GM23248 (cell line): ENCODE data around the gene HECTD4. TPM values are rescaled to one million over a fixed set of nuclear protein-coding genes. Genes with fewer than 3 reads are reported as not detected.
"Not testable (repeated sequence)": the region's sequence is repeated elsewhere in the genome, so short reads cannot be mapped to it uniquely, and the experiment has no call there.

Experiments
- DNase-seq: peaks from one replicate; pipeline ENCODE4 v3.0.0-alpha.2; 2015
- H2AFZ ChIP-seq: fragments of 200-600 bp; sonication (generic); 2 replicates; pipeline ENCODE4 v1.6.1; 2016; ENCODE audit warnings: antibody characterized with exemption
- H3F3A ChIP-seq: fragments of 200-600 bp; sonication (generic); 2 replicates; pipeline ENCODE4 v1.6.1; 2016; ENCODE audit warnings: mild to moderate bottlenecking, antibody characterized with exemption, mixed run types; ENCODE audit not compliant: insufficient read depth
- H3K27ac ChIP-seq: fragments of 200-600 bp; sonication (generic); 2 replicates; pipeline ENCODE4 v1.5.1; 2016; ENCODE audit warnings: mild to moderate bottlenecking
- H3K27me3 ChIP-seq: fragments of 200-600 bp; sonication (generic); replicated peaks from 2 replicates; pipeline ENCODE4 v1.6.1; 2016; ENCODE audit warnings: mild to moderate bottlenecking; ENCODE audit not compliant: insufficient read depth
- H3K36me3 ChIP-seq: fragments of 200-600 bp; sonication (generic); 2 replicates; pipeline ENCODE4 v1.6.1; 2016; ENCODE audit warnings: low read depth, mild to moderate bottlenecking
- H3K4me1 ChIP-seq: fragments of 200-600 bp; sonication (generic); 2 replicates; pipeline ENCODE4 v1.6.1; 2016; ENCODE audit warnings: mild to moderate bottlenecking; ENCODE audit not compliant: insufficient read depth
- H3K4me2 ChIP-seq: fragments of 200-600 bp; sonication (generic); one replicate; pipeline ENCODE4 v1.6.1; 2016; ENCODE audit warnings: mild to moderate bottlenecking; ENCODE audit not compliant: unreplicated experiment
- H3K4me3 ChIP-seq: fragments of 200-600 bp; sonication (generic); 2 replicates; pipeline ENCODE4 v1.5.1; 2016; ENCODE audit warnings: mild to moderate bottlenecking
- H3K79me2 ChIP-seq: fragments of 200-600 bp; sonication (generic); 2 replicates; pipeline ENCODE4 v1.6.1; 2016; ENCODE audit warnings: mild to moderate bottlenecking; ENCODE audit not compliant: insufficient read depth
- H3K9ac ChIP-seq: fragments of 200-600 bp; sonication (generic); 2 replicates; pipeline ENCODE4 v1.6.1; 2016; ENCODE audit warnings: mild to moderate bottlenecking
- H3K9me2 ChIP-seq: fragments of 200-600 bp; sonication (generic); 2 replicates; pipeline ENCODE4 v1.6.1; 2016; ENCODE audit warnings: mixed run types, mild to moderate bottlenecking, moderate library complexity; ENCODE audit not compliant: insufficient read depth
- H3K9me3 ChIP-seq: fragments of 200-600 bp; sonication (generic); one replicate; pipeline ENCODE4 v1.6.1; 2017; ENCODE audit warnings: low read depth
- H4K20me1 ChIP-seq: fragments of 200-600 bp; sonication (generic); 2 replicates; pipeline ENCODE4 v1.6.0; 2016; ENCODE audit not compliant: insufficient read depth
- EZH2 ChIP-seq: fragments of 200-600 bp; sonication (generic); IDR thresholded peaks from 2 replicates; pipeline ENCODE4 v1.6.1; 2018; ENCODE audit warnings: antibody characterized with exemption, mild to moderate bottlenecking; ENCODE audit not compliant: insufficient read depth, poor library complexity, severe bottlenecking
- EZH2phosphoT487 ChIP-seq: fragments of 200-600 bp; sonication (generic); IDR thresholded peaks from 2 replicates; pipeline ENCODE4 v1.6.1; 2018; ENCODE audit warnings: antibody characterized with exemption, moderate library complexity, mild to moderate bottlenecking, low read depth; ENCODE audit not compliant: insufficient read depth
- WGBS, 2 experiments: methylation state at CpG; one replicate each; pipeline ENCODE4 v1.1.6; 2015 to 2017; ENCODE audit warnings: low lambda C conversion rate in 2 of 2, low coverage in 1 of 2; ENCODE audit errors: missing lambda C conversion rate in 2 of 2; 5-methylcytosine and 5-hydroxymethylcytosine counted together
- in situ Hi-C: fragments of 300-500 bp; cut with MboI; formaldehyde crosslinking; loops from 2 replicates; pipeline ENCODE4 v1.15.0; 2020
- polyA plus RNA-seq: library from polyadenylated mRNA; unstranded; fragments of >200 nt; fragmentation: Nextera tagmentation; extraction: Ambion mirVana; gene quantifications from 2 replicates; pipeline ENCODE4 v1.2.1, GENCODE V29; 2016
- total RNA-seq: library from RNA; depleted of rRNA; stranded (reverse); fragments of >200 nt; shearing (Covaris generic); gene quantifications from 2 replicates; pipeline ENCODE4 v1.2.3, GENCODE V29; 2014

The HECTD4 gene
- total and polyA plus RNA-seq, 2 experiments from 2014 or later: 7.5 to 8.9 TPM

- no peak overlapping the region for H2AFZ ChIP-seq
These were observed 31.8 kb upstream of the HECTD4 start for GRCh38 chr12:112413855-112414625.

GRCh38 chr12:112409906-112410244 lies 27.6 kb upstream of the HECTD4 start:
- Histone ChIP-seq H3K9ac (no peak overlapping the region), H3K4me1 (peaks cover 15% of the 10 kb centered on the region), H3K27me3 (no peaks in the 10 kb centered on the region), H3K4me2 (no peak overlapping the region), H3K79me2 (peaks cover 26% of the 10 kb centered on the region), H3K9me3 (no peaks in the 10 kb centered on the region), H3K27ac (no peak overlapping the region), H3K4me3 (peak overlapping the region; percentile 100; the same call in 1 of the 2 replicates), H3F3A (peaks cover 43% of the 10 kb centered on the region), H4K20me1 (no peaks in the 10 kb centered on the region; the same call in 1 of the 2 replicates), H3K36me3 (peaks cover 34% of the 10 kb centered on the region), H3K9me2 (no peaks in the 10 kb centered on the region), H2AFZ (peak overlapping the region; percentile 85)
- 87 to 97% methylated on average over 12 to 14 of the region's 14 CpGs for WGBS, 2 experiments
- TF ChIP-seq EZH2: no peak
- no peak for TF ChIP-seq EZH2phosphoT487
- in situ Hi-C loops: no loop called here
- DNase-seq: no peak

More at GRCh38 chr12:112413855-112414625, 31.8 kb upstream of the HECTD4 start:
- H3K4me3 ChIP-seq: no peak overlapping the region
- H3K4me2 ChIP-seq: no peak overlapping the region
- no peak overlapping the region for H3K27ac ChIP-seq
- no peaks in the 10 kb centered on the region for H3K36me3 ChIP-seq
- H3F3A ChIP-seq: peaks cover 4% of the 10 kb centered on the region
- no peaks in the 10 kb centered on the region for H4K20me1 ChIP-seq
- H3K27me3 ChIP-seq: no peaks in the 10 kb centered on the region
- H3K4me1 ChIP-seq: no peaks in the 10 kb centered on the region
- H3K9ac ChIP-seq: no peak overlapping the region
- H3K79me2 ChIP-seq: peaks cover 12% of the 10 kb centered on the region
- in situ Hi-C loops: no loop called here
- no peaks in the 10 kb centered on the region for H3K9me2 ChIP-seq
- no peaks in the 10 kb centered on the region for H3K9me3 ChIP-seq
- DNase-seq: no peak
- TF ChIP-seq EZH2: no peak
- no peak for TF ChIP-seq EZH2phosphoT487
- 21 to 28% methylated on average over 2 of the region's 2 CpGs for WGBS, 2 experiments

- in situ Hi-C loops: no loop called here
- WGBS, 2 experiments: 9 to 11% methylated on average over 45 to 46 of the region's 46 CpGs
These were observed 27.1 kb upstream of the HECTD4 start, which contains the start of gene RPL6 for GRCh38 chr12:112409064-112409905. TSS of gene RPL6 (minus strand) at chr12:112409605. CDS start at chr12:112408656, 949 bp downstream.

GRCh38 chr12:112408621-112409020 lies 26.4 kb upstream of the HECTD4 start:
- peak; percentile 45 for DNase-seq
- in situ Hi-C loops: no loop called here

More at GRCh38 chr12:112409064-112409905, 27.1 kb upstream of the HECTD4 start, which contains the start of gene RPL6:
- H3K9me2 ChIP-seq: no peaks in the 10 kb centered on the region
- H3F3A ChIP-seq: peaks cover 49% of the 10 kb centered on the region
- peak within 1 kb of the TSS; percentile 91 for H3K27ac ChIP-seq
- H3K79me2 ChIP-seq: peaks cover 26% of the 10 kb centered on the region
- H3K9me3 ChIP-seq: no peaks in the 10 kb centered on the region
- no peaks in the 10 kb centered on the region; the same call in 1 of the 2 replicates for H4K20me1 ChIP-seq
- peak within 1 kb of the TSS; percentile 85 for H2AFZ ChIP-seq
- peaks cover 40% of the 10 kb centered on the region for H3K36me3 ChIP-seq
- H3K9ac ChIP-seq: peak within 1 kb of the TSS; percentile 97
- H3K4me3 ChIP-seq: peak within 1 kb of the TSS; percentile 100
- TF ChIP-seq EZH2phosphoT487: no peak
- TF ChIP-seq EZH2: no peak
- H3K27me3 ChIP-seq: no peaks in the 10 kb centered on the region
- DNase-seq: peak; percentile 98
- H3K4me2 ChIP-seq: peak within 1 kb of the TSS; percentile 87
- peaks cover 15% of the 10 kb centered on the region for H3K4me1 ChIP-seq

GRCh38 chr12:112407683-112408082 lies 25.5 kb upstream of the HECTD4 start:
- Histone ChIP-seq H3K4me2 (peak overlapping the region; percentile 87), H3K4me3 (peak overlapping the region; percentile 100), H3K9ac (peak overlapping the region; percentile 97), H3K79me2 (peaks cover 26% of the 10 kb centered on the region), H3K36me3 (peaks cover 44% of the 10 kb centered on the region), H3F3A (peaks cover 60% of the 10 kb centered on the region), H3K4me1 (peaks cover 15% of the 10 kb centered on the region)
- H3K27ac ChIP-seq, H4K20me1 ChIP-seq, H3K9me2 ChIP-seq, H2AFZ ChIP-seq, H3K27me3 ChIP-seq, H3K9me3 ChIP-seq, in situ Hi-C loops, DNase-seq: not testable (repeated sequence)
- WGBS, 2 experiments: 89 to 90% methylated on average over 6 of the region's 6 CpGs

More at GRCh38 chr12:112408621-112409020, 26.4 kb upstream of the HECTD4 start:
- Histone ChIP-seq H3K4me1 (peaks cover 15% of the 10 kb centered on the region), H2AFZ (peak overlapping the region; percentile 85), H3K4me2 (peak overlapping the region; percentile 87), H3F3A (peaks cover 55% of the 10 kb centered on the region), H3K9me3 (no peaks in the 10 kb centered on the region), H3K9me2 (no peaks in the 10 kb centered on the region), H3K36me3 (peaks cover 44% of the 10 kb centered on the region), H3K27me3 (no peaks in the 10 kb centered on the region), H3K27ac (peak overlapping the region; percentile 91), H3K9ac (peak overlapping the region; percentile 97), H3K79me2 (peaks cover 26% of the 10 kb centered on the region), H3K4me3 (peak overlapping the region; percentile 100), H4K20me1 (no peaks in the 10 kb centered on the region; the same call in 1 of the 2 replicates)
- WGBS, 2 experiments: 20 to 21% methylated on average over 5 of the region's 5 CpGs
- TF ChIP-seq EZH2 (no peak), EZH2phosphoT487 (no peak)
